AG04450 (cell line): Measurements from ENCODE around the gene FGD4. TPM values are rescaled to one million over a fixed set of nuclear protein-coding genes. Genes with fewer than 3 reads are reported as not detected.

Source experiments
- CTCF ChIA-PET: fragments of 300-600, 350-600 bp; formaldehyde crosslinking; extraction: SDS; loops from one replicate; lab custom pipeline; 2022; ENCODE audit warnings: antibody characterized with exemption, inconsistent platforms; lab: Charles Lee
- POLR2A ChIA-PET: fragments of 350-600 bp; formaldehyde crosslinking; extraction: SDS; loops from one replicate; lab custom pipeline; 2021; ENCODE audit warnings: antibody characterized with exemption, inconsistent platforms; lab: Yijun Ruan, JAX
- DNase-seq: peaks from one replicate; pipeline ENCODE4 v3.0.0-alpha.2; 2011; ENCODE audit warnings: low read depth, low spot score
- H3K27ac ChIP-seq: one replicate; pipeline ENCODE4 v1.5.1; 2012; ENCODE audit warnings: low read depth, low read length, control low read depth
- H3K27me3 ChIP-seq: one replicate; pipeline ENCODE4 v1.6.0; 2012; ENCODE audit warnings: low read length; ENCODE audit not compliant: control insufficient read depth, insufficient read depth
- H3K4me3 ChIP-seq: 2 replicates; pipeline ENCODE4 v1.5.1; 2011; ENCODE audit warnings: mild to moderate bottlenecking, low read depth, low read length, control low read depth
- H3K9me3 ChIP-seq: 2 replicates; pipeline ENCODE4 v1.5.1; 2012; ENCODE audit warnings: low read length; ENCODE audit not compliant: control insufficient read depth, insufficient read depth
- polyA plus RNA-seq: library from polyadenylated mRNA; depleted of rRNA; stranded (reverse); fragments of >200 nt; gene quantifications from 2 replicates; pipeline ENCODE4 v1.2.3, GENCODE V29; 2011
- TF ChIP-seq, protein P1 (sequence below): IDR thresholded peaks from 2 replicates; pipeline ENCODE4 v1.5.1; 2011; ENCODE audit warnings: low read depth, low read length, control low read depth, inconsistent platforms

Gene FGD4
- polyA plus RNA-seq, 1 experiment = 5.1 TPM

DNA sequence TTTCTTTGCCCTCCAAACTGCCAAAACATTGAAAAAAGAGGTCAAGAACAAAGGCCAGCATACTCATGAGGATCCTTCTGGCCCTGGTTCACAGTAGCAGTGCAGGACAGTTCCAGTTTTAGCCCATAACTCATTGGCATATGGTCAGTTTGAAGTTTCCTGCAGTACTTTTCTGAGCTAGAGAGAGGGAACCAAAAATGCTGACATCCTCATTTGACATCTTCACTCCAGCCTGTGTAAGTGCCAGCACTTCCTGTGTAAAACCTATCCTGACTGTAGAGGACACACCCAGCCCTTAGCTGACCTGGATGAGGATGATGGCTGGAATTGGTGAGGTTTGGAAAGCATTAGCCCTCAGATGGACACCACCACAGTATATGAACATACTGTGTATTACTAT, 84.1 kb downstream of the FGD4 start:
- ChIA-PET CTCF (interaction anchor here (0.6 to 1.8 kb wide), 2 partner anchors 187 to 983 kb away, joined by 3 to 4 read pairs; no protein-coding TSS in a partner anchor), POLR2A (interaction anchor here (0.7 kb wide), 1 partner anchor 34 kb away, joined by 3 read pairs; no protein-coding TSS in a partner anchor)
- TF ChIP-seq, protein P1, sequence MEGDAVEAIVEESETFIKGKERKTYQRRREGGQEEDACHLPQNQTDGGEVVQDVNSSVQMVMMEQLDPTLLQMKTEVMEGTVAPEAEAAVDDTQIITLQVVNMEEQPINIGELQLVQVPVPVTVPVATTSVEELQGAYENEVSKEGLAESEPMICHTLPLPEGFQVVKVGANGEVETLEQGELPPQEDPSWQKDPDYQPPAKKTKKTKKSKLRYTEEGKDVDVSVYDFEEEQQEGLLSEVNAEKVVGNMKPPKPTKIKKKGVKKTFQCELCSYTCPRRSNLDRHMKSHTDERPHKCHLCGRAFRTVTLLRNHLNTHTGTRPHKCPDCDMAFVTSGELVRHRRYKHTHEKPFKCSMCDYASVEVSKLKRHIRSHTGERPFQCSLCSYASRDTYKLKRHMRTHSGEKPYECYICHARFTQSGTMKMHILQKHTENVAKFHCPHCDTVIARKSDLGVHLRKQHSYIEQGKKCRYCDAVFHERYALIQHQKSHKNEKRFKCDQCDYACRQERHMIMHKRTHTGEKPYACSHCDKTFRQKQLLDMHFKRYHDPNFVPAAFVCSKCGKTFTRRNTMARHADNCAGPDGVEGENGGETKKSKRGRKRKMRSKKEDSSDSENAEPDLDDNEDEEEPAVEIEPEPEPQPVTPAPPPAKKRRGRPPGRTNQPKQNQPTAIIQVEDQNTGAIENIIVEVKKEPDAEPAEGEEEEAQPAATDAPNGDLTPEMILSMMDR = no peak
- Histone ChIP-seq H3K27me3 (peaks cover 3% of the 10 kb centered on the region), H3K4me3 (no peak overlapping the region), H3K27ac (no peak overlapping the region), H3K9me3 (no peaks in the 10 kb centered on the region)
- no peak for DNase-seq

DNA sequence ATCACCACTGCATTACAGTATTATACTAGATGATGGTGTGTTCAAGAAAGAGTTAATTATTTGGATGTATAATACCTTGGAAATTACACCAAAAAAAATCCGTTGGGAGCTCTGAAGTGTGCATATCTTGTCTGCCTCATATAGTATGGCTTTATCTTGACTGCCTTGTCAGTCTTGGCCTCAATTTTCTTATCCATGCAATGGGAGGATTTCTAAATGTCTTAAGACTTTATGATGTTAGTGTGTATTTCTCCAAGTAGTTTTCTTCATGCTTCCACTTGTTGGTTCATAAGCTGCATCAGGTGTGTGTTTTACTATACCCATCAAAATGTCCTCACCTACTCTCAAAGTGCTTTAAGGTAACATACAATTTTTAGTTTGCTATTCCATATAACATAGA, 84.6 kb downstream of the FGD4 start:
- no peak overlapping the region for H3K4me3 ChIP-seq
- H3K27me3 ChIP-seq = peaks cover 3% of the 10 kb centered on the region
- POLR2A ChIA-PET = interaction anchor here (0.6 to 0.7 kb wide), 2 partner anchors 34 to 230 kb away, joined by 3 to 4 read pairs; no protein-coding TSS in a partner anchor
- H3K9me3 ChIP-seq = no peaks in the 10 kb centered on the region
- no peak for DNase-seq
- CTCF ChIA-PET = interaction anchor here (0.6 to 1.8 kb wide), 2 partner anchors 187 to 983 kb away, joined by 3 to 4 read pairs; no protein-coding TSS in a partner anchor
- H3K27ac ChIP-seq = no peak overlapping the region
- TF ChIP-seq, protein P1 = no peak

DNA sequence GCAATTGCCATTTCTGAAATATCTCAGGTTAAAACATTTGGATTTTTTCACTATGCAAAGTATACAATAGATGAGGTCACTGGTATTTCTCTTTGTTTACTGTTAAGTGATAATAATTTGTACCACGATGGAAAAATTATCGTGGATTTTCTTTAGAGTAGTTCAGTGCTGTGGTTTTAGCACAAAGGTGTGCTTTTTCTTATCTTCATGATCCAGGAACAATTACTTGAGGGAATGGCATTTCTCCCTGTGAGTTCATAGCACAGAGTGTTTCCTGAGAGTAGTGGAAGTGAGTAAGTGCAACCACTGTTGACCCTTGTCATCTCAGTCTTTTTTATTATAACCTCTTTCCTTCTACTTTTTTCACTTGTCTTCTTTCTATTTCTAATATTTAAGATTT, 86.8 kb downstream of the FGD4 start:
- H3K27me3 ChIP-seq = peaks cover 3% of the 10 kb centered on the region
- ChIA-PET CTCF (no interaction called here), POLR2A (no interaction called here)
- no peak for DNase-seq
- TF ChIP-seq, protein P1 = no peak
- no peak overlapping the region for H3K27ac ChIP-seq
- H3K9me3 ChIP-seq = no peaks in the 10 kb centered on the region
- no peak overlapping the region for H3K4me3 ChIP-seq

DNA sequence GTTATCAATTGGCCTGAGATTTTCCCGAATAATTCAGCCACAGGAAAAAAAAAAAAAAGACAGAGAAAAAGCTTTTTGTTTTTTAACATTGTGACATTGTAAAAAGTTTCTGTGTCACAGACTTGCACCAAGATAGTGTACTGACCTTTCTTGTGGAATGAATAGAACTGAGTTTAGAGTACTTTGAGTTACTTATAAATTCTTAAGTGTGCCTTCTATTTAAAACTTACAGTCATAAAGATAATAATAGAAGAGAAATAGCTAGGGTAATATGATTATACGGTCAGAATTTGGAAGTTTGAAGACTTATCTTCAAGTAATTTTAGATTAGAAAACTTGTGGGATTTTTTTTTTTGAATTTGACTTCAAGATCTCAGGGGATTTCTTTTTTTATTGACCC, 88.8 kb downstream of the FGD4 start:
- no peak for DNase-seq
- Histone ChIP-seq H3K27ac (no peak overlapping the region), H3K9me3 (no peaks in the 10 kb centered on the region), H3K27me3 (peaks cover under 1% of the 10 kb centered on the region), H3K4me3 (no peak overlapping the region)
- TF ChIP-seq, protein P1 = no peak
- ChIA-PET POLR2A (no interaction called here), CTCF (interaction anchor here (1.0 kb wide), 2 partner anchors 122 to 170 kb away, joined by 3 to 4 read pairs; no protein-coding TSS in a partner anchor)

DNA sequence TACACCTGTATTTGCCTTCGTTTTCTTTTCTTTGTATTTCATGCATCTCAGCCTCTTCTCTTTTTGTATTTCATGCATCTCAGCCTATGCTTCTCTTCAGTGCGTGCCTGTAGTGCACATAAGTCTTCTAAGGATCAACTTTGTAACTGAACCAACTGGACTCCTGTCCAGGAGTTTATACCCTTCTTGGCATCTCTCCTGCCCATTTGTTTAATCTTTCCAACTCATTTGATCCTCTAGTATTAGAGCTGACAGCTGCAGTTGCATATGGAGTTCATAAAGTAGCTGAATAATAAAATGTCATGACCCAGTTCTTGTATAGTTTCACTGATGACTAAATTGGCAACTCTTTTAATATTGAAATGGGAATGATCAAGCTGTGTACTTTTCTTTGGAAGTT, 89.7 kb downstream of the FGD4 start:
- ChIA-PET POLR2A (no interaction called here), CTCF (interaction anchor here (0.7 to 1.0 kb wide), 2 partner anchors 11 to 43 kb away, joined by 3 read pairs; no protein-coding TSS in a partner anchor)
- Histone ChIP-seq H3K27ac (no peak overlapping the region), H3K27me3 (no peaks in the 10 kb centered on the region), H3K4me3 (no peak overlapping the region), H3K9me3 (no peaks in the 10 kb centered on the region)
- TF ChIP-seq, protein P1 = no peak
- DNase-seq = no peak
